Measurements from ENCODE around the gene SLC25A19. TPM values are rescaled to one million over a fixed set of nuclear protein-coding genes. Genes with fewer than 3 reads are reported as not detected.
A peak's percentile ranks its signal among the peaks of the same experiment; 100 is the strongest.

The SLC25A19 gene
- total RNA-seq, 4 donors from 2014 or later, result 4.7 to 59.9 (median 10.1) TPM

DNA sequence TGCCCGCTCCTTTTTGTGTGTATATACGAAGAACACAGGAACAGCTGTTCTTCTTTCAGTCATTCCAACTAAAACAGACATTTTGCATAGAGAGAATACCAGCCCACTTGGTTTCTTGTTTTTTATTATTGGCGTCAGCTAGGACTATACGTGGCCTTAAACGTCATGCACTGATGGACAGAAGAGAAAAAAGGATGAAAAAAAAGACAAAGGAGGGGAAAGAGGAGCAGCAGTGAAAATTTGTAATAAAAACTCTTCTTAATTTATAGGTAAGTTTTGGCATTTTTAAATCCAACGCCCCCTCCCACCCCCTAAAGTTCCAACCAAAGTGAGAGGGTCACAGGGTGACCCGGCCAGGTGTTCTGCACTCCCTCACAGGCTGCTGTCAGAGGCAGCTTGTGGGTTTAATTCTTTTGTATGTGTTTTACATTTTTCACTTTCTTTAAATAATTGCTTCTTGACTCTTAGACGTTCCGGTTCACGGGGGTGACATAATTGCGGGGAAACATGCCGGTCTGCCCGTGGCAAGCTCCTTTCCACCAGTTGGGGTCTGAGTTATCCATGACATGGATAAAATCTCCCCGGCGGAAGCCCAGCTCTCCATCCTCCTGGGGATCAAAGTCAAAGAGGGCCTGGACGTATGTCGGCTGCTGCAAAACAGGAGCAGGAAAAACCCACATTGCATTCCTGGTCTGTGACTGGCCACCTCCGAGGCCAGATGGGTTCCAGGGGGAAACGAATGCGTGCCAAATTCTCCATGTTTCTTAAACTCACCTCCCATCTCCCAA is 30.9 kb upstream of the SLC25A19 start:
- H3K4me3 ChIP-seq, result no peak overlapping the region
- no peaks in the 10 kb centered on the region for H3K9me3 ChIP-seq
- intact Hi-C loops (cut with DNase I; ENCODE audit: low total_unique reads), result loop anchor here (5.0 to 10.0 kb wide), 2 partner anchors 87 to 205 kb away; partner anchors contain the start of genes GRB2 and LLGL2
- TF ChIP-seq POLR2A (IDR thresholded peaks at IDR 0.05), result no peak
- TF ChIP-seq, protein P1, sequence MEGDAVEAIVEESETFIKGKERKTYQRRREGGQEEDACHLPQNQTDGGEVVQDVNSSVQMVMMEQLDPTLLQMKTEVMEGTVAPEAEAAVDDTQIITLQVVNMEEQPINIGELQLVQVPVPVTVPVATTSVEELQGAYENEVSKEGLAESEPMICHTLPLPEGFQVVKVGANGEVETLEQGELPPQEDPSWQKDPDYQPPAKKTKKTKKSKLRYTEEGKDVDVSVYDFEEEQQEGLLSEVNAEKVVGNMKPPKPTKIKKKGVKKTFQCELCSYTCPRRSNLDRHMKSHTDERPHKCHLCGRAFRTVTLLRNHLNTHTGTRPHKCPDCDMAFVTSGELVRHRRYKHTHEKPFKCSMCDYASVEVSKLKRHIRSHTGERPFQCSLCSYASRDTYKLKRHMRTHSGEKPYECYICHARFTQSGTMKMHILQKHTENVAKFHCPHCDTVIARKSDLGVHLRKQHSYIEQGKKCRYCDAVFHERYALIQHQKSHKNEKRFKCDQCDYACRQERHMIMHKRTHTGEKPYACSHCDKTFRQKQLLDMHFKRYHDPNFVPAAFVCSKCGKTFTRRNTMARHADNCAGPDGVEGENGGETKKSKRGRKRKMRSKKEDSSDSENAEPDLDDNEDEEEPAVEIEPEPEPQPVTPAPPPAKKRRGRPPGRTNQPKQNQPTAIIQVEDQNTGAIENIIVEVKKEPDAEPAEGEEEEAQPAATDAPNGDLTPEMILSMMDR (IDR thresholded peaks at IDR 0.05), result no peak
- no peaks in the 10 kb centered on the region for H3K4me1 ChIP-seq
- H3K27me3 ChIP-seq, result no peaks in the 10 kb centered on the region
- peak overlapping the region; percentile 44 to 59 for H3K27ac ChIP-seq
- no peak for DNase-seq
- no peaks in the 10 kb centered on the region for H3K36me3 ChIP-seq

DNA sequence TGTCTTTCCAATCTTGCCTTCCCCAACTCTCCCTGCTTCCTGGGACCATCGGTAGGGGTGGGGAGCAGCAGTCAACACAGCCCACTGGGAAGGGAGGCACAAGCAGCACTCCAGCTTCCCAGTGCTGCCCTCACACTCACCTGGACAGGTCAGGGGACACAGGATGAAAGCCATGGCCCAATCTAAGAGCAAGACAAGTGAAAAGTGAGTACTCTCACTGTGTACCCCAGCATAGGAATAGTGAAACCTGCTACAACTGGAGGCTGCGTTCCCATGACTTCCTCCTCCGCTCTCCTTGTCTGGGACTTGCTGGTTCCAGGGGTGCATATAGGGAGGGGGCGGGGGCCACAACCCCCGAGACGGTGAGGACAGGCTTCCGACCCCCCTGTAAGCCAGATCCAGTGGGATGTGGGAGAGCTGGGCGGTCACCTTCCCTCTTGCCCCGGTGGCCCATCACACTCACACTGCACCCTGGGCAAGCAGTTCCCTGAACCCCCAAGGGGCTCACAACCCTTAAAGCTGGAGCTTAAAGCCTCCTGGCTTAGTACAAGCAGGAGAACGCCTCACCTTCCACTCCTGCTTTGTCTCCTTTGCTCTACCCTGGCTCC is 29.5 kb upstream of the SLC25A19 start:
- Histone ChIP-seq H3K36me3 (no peaks in the 10 kb centered on the region), H3K27ac (no peak overlapping the region), H3K9me3 (no peaks in the 10 kb centered on the region), H3K4me1 (no peaks in the 10 kb centered on the region), H3K27me3 (no peaks in the 10 kb centered on the region), H3K4me3 (no peak overlapping the region)
- TF ChIP-seq, protein P1 (IDR thresholded peaks at IDR 0.05), result no peak
- no peak for TF ChIP-seq POLR2A (IDR thresholded peaks at IDR 0.05)
- intact Hi-C loops (cut with DNase I; ENCODE audit: low total_unique reads), result no loop called here
- no peak for DNase-seq

DNA sequence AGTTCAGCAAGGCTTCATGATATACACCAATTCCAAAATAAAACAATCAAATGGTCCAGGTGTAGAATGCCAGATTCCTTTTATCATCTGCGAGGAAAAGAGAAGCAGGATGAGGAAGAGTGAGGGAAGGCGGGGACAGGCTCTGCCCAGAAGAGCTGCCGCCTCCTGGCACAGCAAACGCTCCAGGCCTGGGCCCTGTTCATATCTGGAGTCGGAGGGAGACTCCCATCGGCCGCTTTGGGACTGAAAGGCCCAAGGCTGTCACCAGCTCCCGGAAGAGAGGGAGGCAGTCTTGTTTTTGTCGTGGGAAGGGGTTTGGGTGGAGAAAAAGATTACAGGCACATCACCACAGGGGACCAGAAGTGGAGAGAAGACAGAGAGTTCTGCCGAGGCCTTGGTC is 29.0 kb upstream of the SLC25A19 start:
- TF ChIP-seq, protein P1 (IDR thresholded peaks at IDR 0.05), result no peak
- no peak for TF ChIP-seq POLR2A (IDR thresholded peaks at IDR 0.05)
- Histone ChIP-seq H3K4me3 (no peak overlapping the region), H3K27ac (no peak overlapping the region), H3K4me1 (no peaks in the 10 kb centered on the region), H3K9me3 (no peaks in the 10 kb centered on the region), H3K36me3 (no peaks in the 10 kb centered on the region), H3K27me3 (no peaks in the 10 kb centered on the region)
- no peak for DNase-seq
- intact Hi-C loops (cut with DNase I; ENCODE audit: low total_unique reads), result no loop called here

DNA sequence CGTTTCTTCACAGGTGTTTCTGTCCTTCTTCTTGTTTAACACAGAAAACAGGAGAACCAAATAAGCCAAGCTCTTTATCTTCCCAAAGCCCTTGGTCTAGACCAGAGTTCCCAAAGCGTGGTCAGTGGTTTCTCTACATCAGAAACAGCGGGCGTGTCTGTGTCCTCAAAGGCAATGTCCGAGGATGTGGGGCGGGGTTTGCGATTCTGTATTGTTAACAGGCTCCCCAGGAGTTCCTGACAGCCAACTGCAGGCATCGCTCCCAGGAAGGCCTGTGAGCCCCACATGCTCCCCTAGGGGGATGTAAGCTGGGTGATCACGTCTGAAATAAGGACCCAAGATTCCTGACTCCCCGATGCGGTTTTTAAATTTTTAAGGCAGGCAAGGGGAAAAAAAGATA is 28.4 kb upstream of the SLC25A19 start:
- Histone ChIP-seq H3K27me3 (no peaks in the 10 kb centered on the region), H3K4me3 (no peak overlapping the region), H3K36me3 (no peaks in the 10 kb centered on the region), H3K27ac (no peak overlapping the region), H3K9me3 (no peaks in the 10 kb centered on the region), H3K4me1 (no peaks in the 10 kb centered on the region)
- TF ChIP-seq, protein P1 (IDR thresholded peaks at IDR 0.05), result no peak
- TF ChIP-seq POLR2A (IDR thresholded peaks at IDR 0.05), result no peak
- DNase-seq, result no peak
- intact Hi-C loops (cut with DNase I; ENCODE audit: low total_unique reads), result no loop called here

DNA sequence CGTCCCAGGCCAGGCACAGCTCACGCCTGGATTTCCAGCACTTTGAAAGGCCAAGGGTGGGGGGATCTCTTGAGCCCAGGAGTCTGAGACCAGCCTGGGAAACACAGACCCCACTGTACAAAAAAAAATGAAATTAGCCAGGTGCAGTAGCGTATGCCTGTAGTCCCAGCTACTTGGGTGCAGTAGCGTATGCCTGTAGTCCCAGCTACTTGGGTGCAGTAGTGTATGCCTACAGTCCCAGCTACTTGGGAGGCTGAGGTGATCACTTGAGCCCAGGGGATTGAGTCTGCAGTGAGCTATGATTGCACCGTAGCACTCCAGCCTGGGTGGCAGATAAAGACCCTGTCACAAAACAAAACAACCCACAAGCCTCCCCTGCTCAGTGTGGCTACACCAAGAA is 27.0 kb upstream of the SLC25A19 start:
- Histone ChIP-seq H3K4me3 (no peak overlapping the region), H3K9me3 (no peaks in the 10 kb centered on the region), H3K36me3 (no peaks in the 10 kb centered on the region), H3K27me3 (no peaks in the 10 kb centered on the region), H3K4me1 (no peaks in the 10 kb centered on the region), H3K27ac (no peak overlapping the region)
- no peak for DNase-seq
- TF ChIP-seq, protein P1 (IDR thresholded peaks at IDR 0.05), result no peak
- TF ChIP-seq POLR2A (IDR thresholded peaks at IDR 0.05), result no peak
- intact Hi-C loops (cut with DNase I; ENCODE audit: low total_unique reads), result no loop called here

Data from uterus (tissue), 4 donors.